CD14-positive monocyte (primary cell): ENCODE measurements around the gene PHOX2B. TPM values are rescaled to one million over a fixed set of nuclear protein-coding genes. Genes with fewer than 3 reads are reported as not detected.
A peak's percentile ranks its signal among the peaks of the same experiment; 100 is the strongest.

Experiments used
- DNase-seq, 3 donors: peaks; one replicate each; pipeline ENCODE4 v3.0.0-alpha.2; 2011 to 2022
- H2AFZ ChIP-seq: 2 replicates; pipeline ENCODE4 v1.6.0; 2012; ENCODE audit warnings: mild to moderate bottlenecking, low read depth, low read length, inconsistent platforms; ENCODE audit not compliant: insufficient read depth, poor library complexity, severe bottlenecking
- H3K27ac ChIP-seq, 2 donors: 1 replicate in 1 of 2; 2 replicates in 1 of 2; pipeline ENCODE4 v1.5.1; 2012 to 2013; ENCODE audit warnings: low read length in 2 of 2, control low read depth in 1 of 2, inconsistent platforms in 1 of 2, low read depth in 1 of 2, mild to moderate bottlenecking in 1 of 2
- H3K27me3 ChIP-seq, 2 donors: one replicate each; pipeline versions ENCODE4 v1.6.0 to v1.6.1; 2011 to 2013; ENCODE audit warnings: low read length in 2 of 2; ENCODE audit not compliant: control insufficient read depth in 2 of 2, insufficient read depth in 2 of 2
- H3K36me3 ChIP-seq, 2 donors: replicated peaks in 1 of 2; 1 replicate in 1 of 2; 2 replicates in 1 of 2; pipeline versions ENCODE4 v1.5.1 to v1.6.1; 2012 to 2013; ENCODE audit warnings: low read length in 2 of 2, control low read depth in 1 of 2, inconsistent platforms in 1 of 2, mild to moderate bottlenecking in 1 of 2; ENCODE audit not compliant: insufficient read depth in 2 of 2, control insufficient read depth in 1 of 2
- H3K4me1 ChIP-seq, 2 donors: 1 replicate in 1 of 2; 2 replicates in 1 of 2; pipeline versions ENCODE4 v1.5.1 to v1.6.1; 2012 to 2013; ENCODE audit warnings: low read length in 2 of 2, control low read depth in 1 of 2, inconsistent platforms in 1 of 2, mild to moderate bottlenecking in 1 of 2, moderate library complexity in 1 of 2; ENCODE audit not compliant: insufficient read depth in 2 of 2, control insufficient read depth in 1 of 2
- H3K4me2 ChIP-seq: replicated peaks from 2 replicates; pipeline ENCODE3; 2012; ENCODE audit warnings: low read length, moderate library complexity, mild to moderate bottlenecking; ENCODE audit not compliant: poor library complexity, severe bottlenecking; ENCODE audit errors: extremely low read depth
- H3K4me3 ChIP-seq, 3 experiments: fragments of 200-600 bp in 1 of 3; sonication (generic) in 1 of 3; replicated peaks in 1 of 3; 1 replicate in 2 of 3; 2 replicates in 1 of 3; pipeline ENCODE4 v1.5.1; 2011 to 2013; ENCODE audit warnings: low read length in 3 of 3, mild to moderate bottlenecking in 3 of 3, control low read depth in 2 of 3, low read depth in 2 of 3, inconsistent platforms in 1 of 3, moderate library complexity in 1 of 3
- H3K79me2 ChIP-seq: 2 replicates; pipeline ENCODE4 v1.6.0; 2012; ENCODE audit warnings: mild to moderate bottlenecking, control low read depth, inconsistent platforms, low read length, moderate library complexity; ENCODE audit not compliant: insufficient read depth
- H3K9ac ChIP-seq: 2 replicates; pipeline ENCODE4 v1.6.0; 2017; ENCODE audit warnings: low read length, mild to moderate bottlenecking; ENCODE audit not compliant: insufficient read depth, poor library complexity, severe bottlenecking
- H3K9me3 ChIP-seq, 2 donors: replicated peaks in 1 of 2; 1 replicate in 1 of 2; 2 replicates in 1 of 2; pipeline versions ENCODE4 v1.5.1 to v1.6.1; 2012 to 2013; ENCODE audit warnings: low read length in 2 of 2, control low read depth in 1 of 2; ENCODE audit not compliant: control insufficient read depth in 1 of 2, insufficient read depth in 1 of 2
- H4K20me1 ChIP-seq: 2 replicates; pipeline ENCODE4 v1.6.0; 2012; ENCODE audit warnings: mild to moderate bottlenecking, low read length, control low read depth, moderate library complexity; ENCODE audit not compliant: insufficient read depth
- H3K27ac Mint-ChIP-seq, 7 donors: one replicate each; pipeline ENCODE4 v1.8.0; 2020; ENCODE audit warnings: mild to moderate bottlenecking in 7 of 7, mixed read lengths in 7 of 7, moderate library complexity in 6 of 7, inconsistent platforms in 2 of 7
- H3K27me3 Mint-ChIP-seq, 3 donors: one replicate each; pipeline ENCODE4 v1.8.0; 2021 to 2022; ENCODE audit warnings: low read depth in 3 of 3, mild to moderate bottlenecking in 3 of 3, mixed read lengths in 3 of 3, moderate library complexity in 3 of 3, inconsistent platforms in 1 of 3
- H3K36me3 Mint-ChIP-seq, 2 donors: one replicate each; pipeline ENCODE4 v1.8.0; 2020; ENCODE audit warnings: mixed read lengths in 2 of 2, inconsistent platforms in 1 of 2, mild to moderate bottlenecking in 1 of 2
- H3K4me1 Mint-ChIP-seq: one replicate; pipeline ENCODE4 v1.8.0; 2020; ENCODE audit warnings: mild to moderate bottlenecking, mixed read lengths
- H3K4me3 Mint-ChIP-seq, 2 donors: one replicate each; pipeline ENCODE4 v1.8.0; 2020; ENCODE audit warnings: mild to moderate bottlenecking in 2 of 2, mixed read lengths in 2 of 2, moderate library complexity in 1 of 2
- H3K9me3 Mint-ChIP-seq, 7 donors: one replicate each; pipeline ENCODE4 v1.8.0; 2020 to 2022; ENCODE audit warnings: mixed read lengths in 7 of 7, mild to moderate bottlenecking in 6 of 7, moderate library complexity in 6 of 7, inconsistent platforms in 2 of 7
- CTCF ChIP-seq: fragments of 200-600 bp; IDR thresholded peaks from one replicate; pipeline ENCODE4 v1.8.0; 2022; ENCODE audit warnings: antibody characterized with exemption, mild to moderate bottlenecking
- whole genome bisulfite sequencing: methylation state at CpG from one replicate; pipeline ENCODE4 v1.1.5; 2013; ENCODE audit warnings: missing lambda C conversion rate; ENCODE audit not compliant: insufficient coverage; 5-methylcytosine and 5-hydroxymethylcytosine counted together
- intact Hi-C, 2 donors: fragments of 100-400 bp; cut with micrococcal nuclease; formaldehyde crosslinking; loops; one replicate each; pipeline versions ENCODE4 v1.15.0 to v1.15.1; 2023
- polyA plus RNA-seq, 3 donors: library from polyadenylated mRNA; depleted of rRNA in 1 of 3; unstranded in 2 of 3; stranded (reverse) in 1 of 3; fragments of 300-500 nt in 2 of 3; fragments of >200 nt in 1 of 3; fragmentation: Illumina TruSeq in 2 of 3; gene quantifications; 1 replicate in 2 of 3; 2 replicates in 1 of 3; pipeline ENCODE4 v1.2.3, GENCODE V29; 2012 to 2021

Gene PHOX2B
- polyA plus RNA-seq, 3 donors: not detected

GRCh38 chr4:41749631-41750039, 1.1 kb upstream of the PHOX2B start:
- Mint-ChIP-seq H3K27me3 (peaks cover 88 to 97% (median 94%) of the 10 kb centered on the region in 3 donors), H3K4me1 (peaks cover 3% of the 10 kb centered on the region), H3K9me3 (peaks cover 0 to 26% (median 15%) of the 10 kb centered on the region in 7 donors), H3K27ac (no peak overlapping the region), H3K36me3 (no peaks in the 10 kb centered on the region), H3K4me3 (peak overlapping the region in 1 of 2 donors; percentile 76)
- H3K4me1 ChIP-seq: no peaks in the 10 kb centered on the region
- H3K9me3 ChIP-seq: peaks cover 0 to 45% of the 10 kb centered on the region in 2 donors
- no peaks in the 10 kb centered on the region for H4K20me1 ChIP-seq
- no peaks in the 10 kb centered on the region for H3K36me3 ChIP-seq
- TF ChIP-seq CTCF: no peak
- DNase-seq: no peak
- no peaks in the 10 kb centered on the region for H3K79me2 ChIP-seq
- no peak overlapping the region for H3K4me3 ChIP-seq
- WGBS: 19% methylated on average over 6 of the region's 12 CpGs
- intact Hi-C loops: no loop called here
- no peak overlapping the region for H3K4me2 ChIP-seq
- peaks cover 89 to 97% of the 10 kb centered on the region in 2 donors for H3K27me3 ChIP-seq
- no peak overlapping the region for H2AFZ ChIP-seq
- H3K27ac ChIP-seq: no peak overlapping the region
- no peak overlapping the region for H3K9ac ChIP-seq

GRCh38 chr4:41748074-41748570, 403 bp downstream of the PHOX2B start:
- no peak for TF ChIP-seq CTCF
- no peak overlapping the region for H3K27ac ChIP-seq
- no peaks in the 10 kb centered on the region for H3K4me1 ChIP-seq
- Mint-ChIP-seq H3K36me3 (no peaks in the 10 kb centered on the region), H3K4me3 (peak overlapping the region in 1 of 2 donors; percentile 49), H3K27ac (no peak overlapping the region), H3K27me3 (peaks cover 91 to 97% (median 97%) of the 10 kb centered on the region in 3 donors), H3K4me1 (peaks cover 3% of the 10 kb centered on the region), H3K9me3 (peaks cover 0 to 27% (median 19%) of the 10 kb centered on the region in 7 donors)
- no peak overlapping the region for H3K4me3 ChIP-seq
- WGBS: 8% methylated on average over 8 of the region's 21 CpGs
- H3K79me2 ChIP-seq: no peaks in the 10 kb centered on the region
- no peak overlapping the region for H2AFZ ChIP-seq
- no peaks in the 10 kb centered on the region for H3K36me3 ChIP-seq
- no peaks in the 10 kb centered on the region for H4K20me1 ChIP-seq
- peaks cover 90 to 95% of the 10 kb centered on the region in 2 donors for H3K27me3 ChIP-seq
- H3K4me2 ChIP-seq: no peak overlapping the region
- DNase-seq: no peak
- intact Hi-C loops: no loop called here
- peaks cover 0 to 50% of the 10 kb centered on the region in 2 donors for H3K9me3 ChIP-seq
- H3K9ac ChIP-seq: no peak overlapping the region
